Mammary epithelial cell (primary cell): Measurements from ENCODE around the gene LSR.

Experiments used
- EZH2 ChIP-seq: IDR thresholded peaks from 2 replicates; pipeline ENCODE4 v1.6.1; 2012; ENCODE audit warnings: low read length, inconsistent platforms, borderline replicate concordance
- TF ChIP-seq, protein P1 (sequence below), 2 donors: IDR thresholded peaks in 1 of 2; conservative IDR thresholded peaks in 1 of 2; 2 replicates each; pipeline ENCODE4 v1.5.1; 2011 to 2012; ENCODE audit warnings: inconsistent platforms in 2 of 2, low read length in 2 of 2, mild to moderate bottlenecking in 2 of 2, control low read depth in 1 of 2, low read depth in 1 of 2; ENCODE audit not compliant: insufficient read depth in 1 of 2; ENCODE audit errors: extremely low read depth in 1 of 2

DNA sequence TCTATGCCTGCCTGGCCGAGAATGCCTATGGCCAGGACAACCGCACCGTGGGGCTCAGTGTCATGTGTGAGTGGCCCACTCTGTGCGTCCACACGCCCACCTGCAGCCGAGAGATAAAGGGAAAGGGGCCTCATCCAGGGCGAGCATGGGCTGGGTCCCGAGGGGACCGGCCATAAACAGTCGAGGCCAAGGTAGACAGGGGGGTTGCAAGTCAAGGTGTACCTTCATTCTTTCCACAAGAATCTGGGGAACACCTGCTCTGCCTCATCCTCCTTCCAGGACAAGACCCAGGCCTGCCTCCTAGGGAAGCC lies 51.5 kb downstream of the LSR start:
- TF ChIP-seq, protein P1, sequence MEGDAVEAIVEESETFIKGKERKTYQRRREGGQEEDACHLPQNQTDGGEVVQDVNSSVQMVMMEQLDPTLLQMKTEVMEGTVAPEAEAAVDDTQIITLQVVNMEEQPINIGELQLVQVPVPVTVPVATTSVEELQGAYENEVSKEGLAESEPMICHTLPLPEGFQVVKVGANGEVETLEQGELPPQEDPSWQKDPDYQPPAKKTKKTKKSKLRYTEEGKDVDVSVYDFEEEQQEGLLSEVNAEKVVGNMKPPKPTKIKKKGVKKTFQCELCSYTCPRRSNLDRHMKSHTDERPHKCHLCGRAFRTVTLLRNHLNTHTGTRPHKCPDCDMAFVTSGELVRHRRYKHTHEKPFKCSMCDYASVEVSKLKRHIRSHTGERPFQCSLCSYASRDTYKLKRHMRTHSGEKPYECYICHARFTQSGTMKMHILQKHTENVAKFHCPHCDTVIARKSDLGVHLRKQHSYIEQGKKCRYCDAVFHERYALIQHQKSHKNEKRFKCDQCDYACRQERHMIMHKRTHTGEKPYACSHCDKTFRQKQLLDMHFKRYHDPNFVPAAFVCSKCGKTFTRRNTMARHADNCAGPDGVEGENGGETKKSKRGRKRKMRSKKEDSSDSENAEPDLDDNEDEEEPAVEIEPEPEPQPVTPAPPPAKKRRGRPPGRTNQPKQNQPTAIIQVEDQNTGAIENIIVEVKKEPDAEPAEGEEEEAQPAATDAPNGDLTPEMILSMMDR (conservative IDR thresholded peaks at IDR 0.05 in 1 of 2, IDR thresholded peaks at IDR 0.05 in 1 of 2; ENCODE audit: extremely low read depth in 1 of 2, insufficient read depth in 1 of 2, low read depth in 1 of 2, low read length in 2 of 2) = no peak
- TF ChIP-seq EZH2 = no peak
